H9 (cell line): Measurements from ENCODE around the gene DNAI1. TPM values are rescaled to one million over a fixed set of nuclear protein-coding genes. Genes with fewer than 3 reads are reported as not detected.

Experiments used
- DNase-seq: peaks from one replicate; pipeline ENCODE4 v3.0.0-alpha.2; 2017
- H2AFZ ChIP-seq: one replicate; pipeline ENCODE4 v1.6.1; 2013; ENCODE audit warnings: mild to moderate bottlenecking, low read length, control low read depth, moderate library complexity
- H2AK5ac ChIP-seq: 2 replicates; pipeline ENCODE4 v1.6.1; 2013; ENCODE audit warnings: low read length, control low read depth, mixed read lengths; ENCODE audit not compliant: insufficient read length
- H2BK120ac ChIP-seq: one replicate; pipeline ENCODE4 v1.6.1; 2013; ENCODE audit warnings: low read depth, mild to moderate bottlenecking, low read length, control low read depth, inconsistent platforms; ENCODE audit not compliant: poor library complexity, severe bottlenecking
- H2BK12ac ChIP-seq: 2 replicates; pipeline ENCODE4 v1.6.1; 2013; ENCODE audit warnings: low read length, control low read depth, mixed read lengths, low read depth; ENCODE audit not compliant: insufficient read length
- H2BK15ac ChIP-seq: 2 replicates; pipeline ENCODE4 v1.6.1; 2013; ENCODE audit warnings: low read depth, low read length, control low read depth
- H2BK20ac ChIP-seq: one replicate; pipeline ENCODE4 v1.6.1; 2013; ENCODE audit warnings: low read depth, mild to moderate bottlenecking, low read length, control low read depth, inconsistent platforms; ENCODE audit not compliant: poor library complexity, severe bottlenecking
- H2BK5ac ChIP-seq: 2 replicates; pipeline ENCODE4 v1.6.1; 2013; ENCODE audit warnings: low read length, control low read depth, mixed read lengths; ENCODE audit not compliant: insufficient read length
- H3K14ac ChIP-seq: 2 replicates; pipeline ENCODE4 v1.6.1; 2013; ENCODE audit warnings: low read length, control low read depth; ENCODE audit not compliant: insufficient read depth
- H3K18ac ChIP-seq: 2 replicates; pipeline ENCODE4 v1.6.1; 2013; ENCODE audit warnings: low read depth, mild to moderate bottlenecking, mixed read lengths, low read length, control low read depth; ENCODE audit not compliant: insufficient read length
- H3K23ac ChIP-seq: 2 replicates; pipeline ENCODE4 v1.6.1; 2013; ENCODE audit warnings: low read length, control low read depth, mixed read lengths, low read depth; ENCODE audit not compliant: insufficient read length
- H3K23me2 ChIP-seq: 2 replicates; pipeline ENCODE4 v1.6.1; 2013; ENCODE audit warnings: low read depth, mild to moderate bottlenecking, mixed read lengths, low read length, control low read depth; ENCODE audit not compliant: insufficient read length, poor library complexity, severe bottlenecking
- H3K27ac ChIP-seq: 2 replicates; pipeline ENCODE4 v1.5.1; 2013; ENCODE audit warnings: low read length, control low read depth, mixed read lengths, low read depth; ENCODE audit not compliant: insufficient read length
- H3K27me3 ChIP-seq: 2 replicates; pipeline ENCODE4 v1.6.1; 2013; ENCODE audit warnings: low read length, control low read depth, inconsistent platforms; ENCODE audit not compliant: insufficient read depth
- H3K4ac ChIP-seq: 2 replicates; pipeline ENCODE4 v1.6.1; 2013; ENCODE audit warnings: low read depth, mild to moderate bottlenecking, control low read depth, inconsistent platforms, low read length, moderate library complexity
- H3K4me1 ChIP-seq: 2 replicates; pipeline ENCODE4 v1.6.1; 2013; ENCODE audit warnings: low read length, control low read depth, inconsistent platforms; ENCODE audit not compliant: insufficient read depth
- H3K4me2 ChIP-seq: 2 replicates; pipeline ENCODE4 v1.6.1; 2013; ENCODE audit warnings: low read length, control low read depth, mixed read lengths; ENCODE audit not compliant: insufficient read length, insufficient read depth
- H3K56ac ChIP-seq: 2 replicates; pipeline ENCODE4 v1.6.1; 2013; ENCODE audit warnings: low read depth, mild to moderate bottlenecking, mixed read lengths, low read length, control low read depth; ENCODE audit not compliant: insufficient read length
- H3K79me1 ChIP-seq: 2 replicates; pipeline ENCODE4 v1.6.1; 2013; ENCODE audit warnings: low read depth, mild to moderate bottlenecking, moderate library complexity, low read length, control low read depth, inconsistent platforms; ENCODE audit not compliant: insufficient read depth, poor library complexity, severe bottlenecking
- H3K79me2 ChIP-seq: 2 replicates; pipeline ENCODE4 v1.6.1; 2013; ENCODE audit warnings: low read length, control low read depth, inconsistent platforms; ENCODE audit not compliant: insufficient read depth
- H3K9ac ChIP-seq: 2 replicates; pipeline ENCODE4 v1.6.1; 2013; ENCODE audit warnings: low read length, control low read depth, mixed read lengths; ENCODE audit not compliant: insufficient read length; ENCODE audit errors: extremely low read depth
- H3K9me3 ChIP-seq: one replicate; pipeline ENCODE4 v1.6.1; 2013; ENCODE audit warnings: low read depth, low read length, inconsistent platforms; ENCODE audit not compliant: control insufficient read depth
- H3T11ph ChIP-seq: one replicate; pipeline ENCODE4 v1.6.1; 2013; ENCODE audit warnings: mild to moderate bottlenecking, low read length, control low read depth, inconsistent platforms
- H4K20me1 ChIP-seq: one replicate; pipeline ENCODE4 v1.6.1; 2013; ENCODE audit not compliant: control insufficient read depth, insufficient read length, insufficient read depth
- H4K5ac ChIP-seq: 2 replicates; pipeline ENCODE4 v1.6.1; 2013; ENCODE audit warnings: low read depth, mild to moderate bottlenecking, mixed read lengths, low read length, control low read depth; ENCODE audit not compliant: insufficient read length
- H4K8ac ChIP-seq: replicated peaks from 2 replicates; pipeline ENCODE4 v1.6.1; 2013; ENCODE audit warnings: low read length, control low read depth, mixed read lengths, low read depth; ENCODE audit not compliant: insufficient read length
- H4K91ac ChIP-seq: 2 replicates; pipeline ENCODE4 v1.6.1; 2013; ENCODE audit warnings: low read depth, mild to moderate bottlenecking, moderate library complexity, mixed read lengths, low read length, control low read depth; ENCODE audit not compliant: insufficient read length
- H3K27ac Mint-ChIP-seq, 3 experiments: 2 replicates in 2 of 3; 3 replicates in 1 of 3; pipeline ENCODE4 v1.8.0; 2020 to 2021; ENCODE audit warnings: mixed read lengths in 3 of 3, mild to moderate bottlenecking in 1 of 3, moderate library complexity in 1 of 3
- H3K27me3 Mint-ChIP-seq: 2 replicates; pipeline ENCODE4 v1.8.0; 2021; ENCODE audit warnings: low read depth, mild to moderate bottlenecking, moderate library complexity, mixed read lengths
- H3K36me3 Mint-ChIP-seq, 3 experiments: 2 replicates in 2 of 3; 3 replicates in 1 of 3; pipeline ENCODE4 v1.8.0; 2020 to 2021; ENCODE audit warnings: low read depth in 3 of 3, mixed read lengths in 3 of 3; ENCODE audit not compliant: insufficient read depth in 1 of 3
- H3K4me1 Mint-ChIP-seq, 2 experiments: 2 replicates each; pipeline ENCODE4 v1.8.0; 2020; ENCODE audit warnings: mixed read lengths in 2 of 2
- H3K4me3 Mint-ChIP-seq, 2 experiments: 2 replicates in 1 of 2; 3 replicates in 1 of 2; pipeline ENCODE4 v1.8.0; 2020 to 2021; ENCODE audit warnings: mild to moderate bottlenecking in 2 of 2, mixed read lengths in 2 of 2, moderate library complexity in 1 of 2
- H3K9me3 Mint-ChIP-seq, 2 experiments: 2 replicates in 1 of 2; 3 replicates in 1 of 2; pipeline ENCODE4 v1.8.0; 2020; ENCODE audit warnings: mild to moderate bottlenecking in 2 of 2, mixed read lengths in 2 of 2, moderate library complexity in 1 of 2
- WGBS: extraction: QIAGEN DNeasy Blood & Tissue Kit; methylation state at CpG from one replicate; pipeline ENCODE4 v1.1.7; 2013; ENCODE audit warnings: missing lambda C conversion rate, low lambda C conversion rate, mixed read lengths; ENCODE audit not compliant: insufficient read length; ENCODE audit errors: extremely low coverage; 5-methylcytosine and 5-hydroxymethylcytosine counted together
- total RNA-seq: library from RNA; stranded (reverse); gene quantifications from 2 replicates; pipeline ENCODE4 v1.2.1, GENCODE V29; 2021
- TF ChIP-seq, protein P1 (sequence below): fragments of 200-600 bp; sonication (generic); conservative IDR thresholded peaks from 3 replicates; pipeline ENCODE4 v1.8.0; 2021; ENCODE audit warnings: antibody characterized with exemption, mild to moderate bottlenecking

DNAI1 gene
- total RNA-seq, 1 experiment from 2014 or later = 0.22 TPM

DNA sequence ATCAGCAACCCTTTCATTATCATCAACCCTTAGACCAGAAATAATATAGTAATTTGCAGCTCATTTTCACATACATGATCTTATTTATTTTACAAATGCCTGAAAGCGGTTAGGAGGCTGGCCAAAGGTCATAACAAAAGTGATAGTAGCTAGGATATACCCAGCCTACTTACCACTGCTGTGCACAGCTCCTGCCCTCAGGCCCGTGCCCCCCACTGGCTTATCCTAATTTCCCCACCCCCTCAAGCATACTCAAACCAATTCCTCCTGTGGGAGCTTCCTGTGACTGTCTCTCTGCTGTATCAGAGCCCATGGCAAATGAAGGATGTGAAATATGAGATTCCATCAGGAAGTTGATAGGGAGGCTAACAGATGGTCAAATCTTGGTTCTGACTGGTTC lies 15.1 kb upstream of the DNAI1 start:
- Histone ChIP-seq H3K23me2 (no peaks in the 10 kb centered on the region), H3K18ac (no peak overlapping the region), H2AK5ac (no peak overlapping the region), H3K14ac (no peak overlapping the region), H2BK15ac (no peak overlapping the region), H3K79me1 (no peaks in the 10 kb centered on the region), H2AFZ (no peak overlapping the region), H3K4me1 (no peaks in the 10 kb centered on the region; the same call in 1 of the 2 replicates), H4K8ac (no peak overlapping the region), H2BK5ac (no peak overlapping the region), H4K91ac (no peak overlapping the region), H3K23ac (no peak overlapping the region), H2BK20ac (no peak overlapping the region), H4K20me1 (no peaks in the 10 kb centered on the region), H3K9ac (no peak overlapping the region), H3K27me3 (no peaks in the 10 kb centered on the region), H2BK12ac (no peak overlapping the region), H4K5ac (no peak overlapping the region), H2BK120ac (no peak overlapping the region), H3K56ac (no peak overlapping the region), H3K79me2 (no peaks in the 10 kb centered on the region), H3K9me3 (no peaks in the 10 kb centered on the region), H3T11ph (no peak overlapping the region), H3K4ac (no peak overlapping the region), H3K4me2 (no peak overlapping the region), H3K27ac (no peak overlapping the region)
- H3K4me1 Mint-ChIP-seq = peaks cover 10 to 11% of the 10 kb centered on the region in 2 experiments
- TF ChIP-seq, protein P1, sequence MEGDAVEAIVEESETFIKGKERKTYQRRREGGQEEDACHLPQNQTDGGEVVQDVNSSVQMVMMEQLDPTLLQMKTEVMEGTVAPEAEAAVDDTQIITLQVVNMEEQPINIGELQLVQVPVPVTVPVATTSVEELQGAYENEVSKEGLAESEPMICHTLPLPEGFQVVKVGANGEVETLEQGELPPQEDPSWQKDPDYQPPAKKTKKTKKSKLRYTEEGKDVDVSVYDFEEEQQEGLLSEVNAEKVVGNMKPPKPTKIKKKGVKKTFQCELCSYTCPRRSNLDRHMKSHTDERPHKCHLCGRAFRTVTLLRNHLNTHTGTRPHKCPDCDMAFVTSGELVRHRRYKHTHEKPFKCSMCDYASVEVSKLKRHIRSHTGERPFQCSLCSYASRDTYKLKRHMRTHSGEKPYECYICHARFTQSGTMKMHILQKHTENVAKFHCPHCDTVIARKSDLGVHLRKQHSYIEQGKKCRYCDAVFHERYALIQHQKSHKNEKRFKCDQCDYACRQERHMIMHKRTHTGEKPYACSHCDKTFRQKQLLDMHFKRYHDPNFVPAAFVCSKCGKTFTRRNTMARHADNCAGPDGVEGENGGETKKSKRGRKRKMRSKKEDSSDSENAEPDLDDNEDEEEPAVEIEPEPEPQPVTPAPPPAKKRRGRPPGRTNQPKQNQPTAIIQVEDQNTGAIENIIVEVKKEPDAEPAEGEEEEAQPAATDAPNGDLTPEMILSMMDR = no peak
- no peak overlapping the region for H3K4me3 Mint-ChIP-seq
- peak overlapping the region in 1 of 3 experiments; percentile 60; a peak in 2 of 7 replicates for H3K27ac Mint-ChIP-seq
- H3K9me3 Mint-ChIP-seq = no peaks in the 10 kb centered on the region; a peak in 1 of 5 replicates
- no peak for DNase-seq
- H3K27me3 Mint-ChIP-seq = no peaks in the 10 kb centered on the region
- no CpG with 5 or more reads among the region's 2 CpGs for WGBS
- peaks cover 4 to 6% (median 5%) of the 10 kb centered on the region in 3 experiments; a peak in 6 of 7 replicates for H3K36me3 Mint-ChIP-seq
